ENCODE data around the gene MSANTD2.

MSANTD2 gene

GRCh38 chr11:124749912-124750311 lies 50.3 kb downstream of the MSANTD2 start:
- H3K9me2 ChIP-seq (replicated peaks; ENCODE audit: insufficient read depth, low read length) = no peaks in the 10 kb centered on the region
- H3K27me3 ChIP-seq (ENCODE audit: low read length) = no peaks in the 10 kb centered on the region

GRCh38 chr11:124748481-124749343 lies 51.5 kb downstream of the MSANTD2 start:
- no peaks in the 10 kb centered on the region for H3K27me3 ChIP-seq (ENCODE audit: low read length)
- TF ChIP-seq CTCF (IDR thresholded peaks at IDR 0.05; ENCODE audit: insufficient read depth, low read length, poor library complexity, severe bottlenecking) (no peak), EZH2phosphoT487 (conservative IDR thresholded peaks at IDR 0.05; ENCODE audit: low read length) (no peak)
- H3K79me2 ChIP-seq (ENCODE audit: insufficient read depth, low read length) = no peaks in the 10 kb centered on the region
- no peak overlapping the region for H3K9ac ChIP-seq (ENCODE audit: low read length)
- peaks cover 8% of the 10 kb centered on the region; the same call in 1 of the 2 replicates for H3F3A ChIP-seq (ENCODE audit: insufficient read depth)
- no peak overlapping the region for H2AFZ ChIP-seq (ENCODE audit: low read depth, low read length, severe bottlenecking)
- H3K36me3 ChIP-seq (ENCODE audit: low read length) = no peaks in the 10 kb centered on the region
- no peak overlapping the region for H3K4me3 ChIP-seq (ENCODE audit: insufficient read depth, low read length, poor library complexity, severe bottlenecking)
- H3K9me3 ChIP-seq (ENCODE audit: insufficient read depth, low read length) = no peaks in the 10 kb centered on the region
- no peak overlapping the region for H3K4me2 ChIP-seq (ENCODE audit: low read depth, low read length, poor library complexity, severe bottlenecking)
- no peak overlapping the region for H3K27ac ChIP-seq (ENCODE audit: low read depth, low read length)
- H3K9me2 ChIP-seq (replicated peaks; ENCODE audit: insufficient read depth, low read length) = no peaks in the 10 kb centered on the region
- H4K20me1 ChIP-seq (ENCODE audit: low read depth, low read length) = no peaks in the 10 kb centered on the region

More at GRCh38 chr11:124749912-124750311, 50.3 kb downstream of the MSANTD2 start:
- Histone ChIP-seq H3K27ac (ENCODE audit: low read depth, low read length) (no peak overlapping the region), H4K20me1 (ENCODE audit: low read depth, low read length) (no peaks in the 10 kb centered on the region), H3K4me3 (ENCODE audit: insufficient read depth, low read length, poor library complexity, severe bottlenecking) (no peak overlapping the region), H3K79me2 (ENCODE audit: insufficient read depth, low read length) (no peaks in the 10 kb centered on the region), H3K9me3 (ENCODE audit: insufficient read depth, low read length) (no peaks in the 10 kb centered on the region), H3F3A (ENCODE audit: insufficient read depth) (no peaks in the 10 kb centered on the region), H3K4me2 (ENCODE audit: low read depth, low read length, poor library complexity, severe bottlenecking) (no peak overlapping the region), H3K36me3 (ENCODE audit: low read length) (no peaks in the 10 kb centered on the region), H3K9ac (ENCODE audit: low read length) (no peak overlapping the region), H2AFZ (ENCODE audit: low read depth, low read length, severe bottlenecking) (no peak overlapping the region)
- TF ChIP-seq EZH2phosphoT487 (conservative IDR thresholded peaks at IDR 0.05; ENCODE audit: low read length) (no peak), CTCF (IDR thresholded peaks at IDR 0.05; ENCODE audit: insufficient read depth, low read length, poor library complexity, severe bottlenecking) (no peak)

GRCh38 chr11:124748100-124748418 lies 52.1 kb downstream of the MSANTD2 start:
- TF ChIP-seq CTCF (IDR thresholded peaks at IDR 0.05; ENCODE audit: insufficient read depth, low read length, poor library complexity, severe bottlenecking) (no peak), EZH2phosphoT487 (conservative IDR thresholded peaks at IDR 0.05; ENCODE audit: low read length) (no peak)
- Histone ChIP-seq H3F3A (ENCODE audit: insufficient read depth) (peaks cover 8% of the 10 kb centered on the region; the same call in 1 of the 2 replicates), H3K79me2 (ENCODE audit: insufficient read depth, low read length) (no peaks in the 10 kb centered on the region), H2AFZ (ENCODE audit: low read depth, low read length, severe bottlenecking) (no peak overlapping the region), H3K9ac (ENCODE audit: low read length) (no peak overlapping the region), H3K27ac (ENCODE audit: low read depth, low read length) (no peak overlapping the region), H3K9me2 (replicated peaks; ENCODE audit: insufficient read depth, low read length) (no peaks in the 10 kb centered on the region), H3K4me2 (ENCODE audit: low read depth, low read length, poor library complexity, severe bottlenecking) (no peak overlapping the region), H3K4me3 (ENCODE audit: insufficient read depth, low read length, poor library complexity, severe bottlenecking) (no peak overlapping the region), H3K36me3 (ENCODE audit: low read length) (no peaks in the 10 kb centered on the region), H3K27me3 (ENCODE audit: low read length) (no peaks in the 10 kb centered on the region), H4K20me1 (ENCODE audit: low read depth, low read length) (no peaks in the 10 kb centered on the region), H3K9me3 (ENCODE audit: insufficient read depth, low read length) (no peaks in the 10 kb centered on the region)
